Right lobe of liver (tissue), 4 donors: Measurements from ENCODE around the gene KLHL22.

Experiments
- CTCF ChIP-seq, 4 donors: fragments of 200-600 bp in 3 of 4; fragments of 450-650 bp in 1 of 4; IDR thresholded peaks; one replicate each; pipeline versions ENCODE4 v1.5.1 to v1.8.0; 2016 to 2022; ENCODE audit warnings: antibody characterized with exemption in 4 of 4, mild to moderate bottlenecking in 2 of 4
- POLR2A ChIP-seq: fragments of 450-650 bp; IDR thresholded peaks from one replicate; pipeline ENCODE4 v1.6.1; 2017; ENCODE audit warnings: antibody characterized with exemption, mild to moderate bottlenecking
- donor health status: DM: no; HTN: no; CAD: no.
- donor health status: DM: no; HTN: no; CAD: no.
- donor health status: DM: no; HTN: yes; CAD: no.

DNA sequence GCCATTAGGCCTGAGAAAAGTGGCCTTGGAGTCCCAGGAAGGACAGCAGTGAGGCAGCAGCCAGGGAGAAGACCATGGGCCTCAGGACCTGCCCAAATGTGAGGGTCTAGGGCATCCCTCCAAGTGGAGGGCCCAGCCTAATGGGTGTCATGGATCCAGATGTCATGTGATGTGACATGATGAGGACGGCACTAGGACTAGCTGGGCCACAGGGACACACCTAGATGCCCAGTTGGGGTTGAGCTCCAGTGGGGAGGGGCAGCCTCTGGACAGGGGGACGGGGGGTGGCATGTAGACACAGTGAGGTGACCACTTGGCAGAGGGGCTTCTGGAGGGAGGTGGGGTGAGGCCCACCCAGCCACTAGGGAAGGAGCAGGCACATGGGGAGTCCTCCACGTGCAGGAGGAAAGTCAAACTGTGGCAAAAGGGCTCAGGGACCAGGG, 63.3 kb downstream of the KLHL22 start:
- TF ChIP-seq CTCF (IDR thresholded peaks at IDR 0.05) (no peak), POLR2A (no peak)
